Measurements from ENCODE around the gene KCNC4.
A peak's percentile ranks its signal among the peaks of the same experiment; 100 is the strongest.

The KCNC4 gene

DNA sequence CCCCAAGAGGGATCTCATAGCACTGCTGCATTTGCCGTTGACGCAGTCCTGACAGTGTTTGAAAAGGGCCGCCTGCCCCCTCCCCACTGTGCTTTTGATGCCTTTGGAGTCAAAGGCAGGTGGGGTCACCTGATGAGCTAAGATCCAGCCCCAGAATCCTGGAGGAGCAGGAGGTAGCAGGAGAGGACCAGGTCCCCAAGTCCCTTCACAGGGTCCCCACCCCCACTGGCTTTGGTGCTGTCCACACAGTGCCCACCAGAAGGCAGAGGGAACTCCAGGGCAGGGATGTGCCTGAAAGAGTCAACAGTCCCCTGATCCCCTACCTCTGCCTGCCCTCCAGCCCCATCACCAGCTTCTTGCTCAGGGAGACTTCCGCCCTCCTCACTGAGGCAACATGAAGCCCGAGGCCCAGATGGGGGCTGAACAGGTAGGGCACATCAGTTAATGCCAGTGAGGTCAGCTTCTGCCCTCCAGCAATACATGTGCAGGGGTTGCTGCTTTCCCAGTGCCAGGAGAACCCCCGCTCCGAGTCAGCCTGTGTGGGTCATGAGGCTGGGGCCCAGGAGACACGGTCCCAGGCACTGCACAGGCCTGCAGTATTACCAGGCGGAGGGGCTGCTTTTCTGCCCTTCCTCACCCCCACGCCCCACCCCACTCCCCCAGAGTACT, 8.8 kb upstream of the KCNC4 start:
- no peak for DNase-seq (ENCODE audit: low read depth)
- in situ Hi-C loops (cut with HindIII; ENCODE audit: low sequenced_read_pairs): no loop called here
- no peak overlapping the region for H3K4me3 ChIP-seq (ENCODE audit: low read depth, low read length)
- TF ChIP-seq, protein P1, sequence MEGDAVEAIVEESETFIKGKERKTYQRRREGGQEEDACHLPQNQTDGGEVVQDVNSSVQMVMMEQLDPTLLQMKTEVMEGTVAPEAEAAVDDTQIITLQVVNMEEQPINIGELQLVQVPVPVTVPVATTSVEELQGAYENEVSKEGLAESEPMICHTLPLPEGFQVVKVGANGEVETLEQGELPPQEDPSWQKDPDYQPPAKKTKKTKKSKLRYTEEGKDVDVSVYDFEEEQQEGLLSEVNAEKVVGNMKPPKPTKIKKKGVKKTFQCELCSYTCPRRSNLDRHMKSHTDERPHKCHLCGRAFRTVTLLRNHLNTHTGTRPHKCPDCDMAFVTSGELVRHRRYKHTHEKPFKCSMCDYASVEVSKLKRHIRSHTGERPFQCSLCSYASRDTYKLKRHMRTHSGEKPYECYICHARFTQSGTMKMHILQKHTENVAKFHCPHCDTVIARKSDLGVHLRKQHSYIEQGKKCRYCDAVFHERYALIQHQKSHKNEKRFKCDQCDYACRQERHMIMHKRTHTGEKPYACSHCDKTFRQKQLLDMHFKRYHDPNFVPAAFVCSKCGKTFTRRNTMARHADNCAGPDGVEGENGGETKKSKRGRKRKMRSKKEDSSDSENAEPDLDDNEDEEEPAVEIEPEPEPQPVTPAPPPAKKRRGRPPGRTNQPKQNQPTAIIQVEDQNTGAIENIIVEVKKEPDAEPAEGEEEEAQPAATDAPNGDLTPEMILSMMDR (IDR thresholded peaks at IDR 0.05; ENCODE audit: low read depth, low read length, missing control alignments): no peak

DNA sequence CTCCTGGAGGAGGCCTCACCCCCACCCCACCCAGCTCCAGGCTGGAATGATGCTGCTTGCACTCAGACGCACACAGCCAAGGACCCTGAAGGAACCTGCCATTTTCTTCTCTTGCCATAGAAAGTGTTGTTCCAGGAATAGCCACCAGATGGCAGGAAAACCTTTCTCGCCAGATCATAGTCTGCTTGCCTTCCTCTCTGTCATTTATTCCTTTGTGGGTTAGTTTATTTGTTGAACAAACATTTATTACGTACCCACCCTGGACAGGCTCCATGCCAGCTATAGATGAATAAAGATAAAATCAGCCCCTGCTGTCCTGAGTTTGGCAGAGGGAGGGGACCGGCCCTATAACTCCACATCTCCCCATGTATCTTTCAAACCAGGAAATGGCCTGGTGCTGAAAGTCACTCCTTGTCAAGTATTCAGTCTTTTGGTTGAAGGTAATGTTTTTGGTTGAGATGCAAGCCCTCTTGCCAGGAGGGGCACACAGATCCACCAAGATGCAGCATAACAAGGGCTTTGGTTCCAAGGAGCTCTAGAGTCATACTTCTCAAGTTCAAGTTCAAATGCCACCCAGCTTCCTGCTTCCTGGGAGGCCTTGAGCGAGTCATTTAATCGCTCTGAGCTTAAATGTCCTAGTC, 7.0 kb upstream of the KCNC4 start:
- H3K4me3 ChIP-seq (ENCODE audit: low read depth, low read length): no peak overlapping the region
- TF ChIP-seq, protein P1 (IDR thresholded peaks at IDR 0.05; ENCODE audit: low read depth, low read length, missing control alignments): peak; percentile 80
- in situ Hi-C loops (cut with HindIII; ENCODE audit: low sequenced_read_pairs): no loop called here
- DNase-seq (ENCODE audit: low read depth): peak; percentile 42

DNA sequence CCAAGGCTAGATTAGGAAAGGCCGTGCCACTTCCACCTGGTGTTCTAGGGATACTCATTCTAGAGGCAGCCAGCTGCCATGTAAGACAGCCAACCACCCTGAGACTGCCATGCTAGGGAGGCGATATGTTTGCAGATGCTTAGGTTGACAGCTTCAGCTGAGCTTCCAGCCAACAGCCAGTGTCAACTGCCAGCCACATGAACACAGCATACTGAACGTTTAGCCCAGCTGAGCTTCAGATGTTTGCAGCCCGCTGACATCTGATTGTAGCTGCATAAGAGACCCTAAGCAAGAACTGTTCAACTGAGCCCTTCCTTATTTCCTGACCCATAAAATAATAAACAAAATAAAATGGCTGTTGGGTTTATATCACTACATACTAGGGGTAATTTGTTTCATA, 5.0 kb upstream of the KCNC4 start:
- TF ChIP-seq, protein P1 (IDR thresholded peaks at IDR 0.05; ENCODE audit: low read depth, low read length, missing control alignments): no peak
- no peak overlapping the region for H3K4me3 ChIP-seq (ENCODE audit: low read depth, low read length)
- in situ Hi-C loops (cut with HindIII; ENCODE audit: low sequenced_read_pairs): loop anchor here (5.0 kb wide), 1 partner anchor 67 kb away; no protein-coding TSS in a partner anchor
- no peak for DNase-seq (ENCODE audit: low read depth)

DNA sequence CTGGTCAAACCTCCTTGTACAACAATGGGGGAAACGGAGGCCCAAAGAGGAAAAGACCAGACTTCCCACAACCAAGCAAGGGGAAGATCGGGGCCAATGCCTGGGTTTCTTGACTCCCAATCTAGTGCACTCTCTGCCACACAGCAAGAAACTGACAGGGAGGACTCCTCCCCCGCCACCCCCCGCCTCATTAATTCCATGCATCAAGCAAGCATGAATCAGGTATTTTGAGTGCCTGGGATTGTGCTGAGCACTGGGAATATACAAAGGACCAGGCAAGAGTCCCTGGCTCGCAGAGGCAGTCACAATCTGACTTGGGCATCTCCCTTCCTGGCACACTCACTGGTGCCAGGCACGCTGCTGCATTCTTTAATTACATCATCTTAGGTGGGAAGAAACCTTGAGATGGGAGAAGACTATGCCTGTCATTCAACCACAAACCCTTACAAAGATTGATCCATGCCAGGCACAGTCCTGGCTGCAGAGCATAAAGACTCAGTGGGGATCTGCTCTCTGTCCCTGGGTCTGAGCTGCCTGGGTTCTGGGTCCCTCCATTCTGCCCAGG, 4.4 kb upstream of the KCNC4 start:
- TF ChIP-seq, protein P1 (IDR thresholded peaks at IDR 0.05; ENCODE audit: low read depth, low read length, missing control alignments): no peak
- in situ Hi-C loops (cut with HindIII; ENCODE audit: low sequenced_read_pairs): loop anchor here (5.0 kb wide), 1 partner anchor 67 kb away; no protein-coding TSS in a partner anchor
- no peak for DNase-seq (ENCODE audit: low read depth)
- H3K4me3 ChIP-seq (ENCODE audit: low read depth, low read length): no peak overlapping the region

DNA sequence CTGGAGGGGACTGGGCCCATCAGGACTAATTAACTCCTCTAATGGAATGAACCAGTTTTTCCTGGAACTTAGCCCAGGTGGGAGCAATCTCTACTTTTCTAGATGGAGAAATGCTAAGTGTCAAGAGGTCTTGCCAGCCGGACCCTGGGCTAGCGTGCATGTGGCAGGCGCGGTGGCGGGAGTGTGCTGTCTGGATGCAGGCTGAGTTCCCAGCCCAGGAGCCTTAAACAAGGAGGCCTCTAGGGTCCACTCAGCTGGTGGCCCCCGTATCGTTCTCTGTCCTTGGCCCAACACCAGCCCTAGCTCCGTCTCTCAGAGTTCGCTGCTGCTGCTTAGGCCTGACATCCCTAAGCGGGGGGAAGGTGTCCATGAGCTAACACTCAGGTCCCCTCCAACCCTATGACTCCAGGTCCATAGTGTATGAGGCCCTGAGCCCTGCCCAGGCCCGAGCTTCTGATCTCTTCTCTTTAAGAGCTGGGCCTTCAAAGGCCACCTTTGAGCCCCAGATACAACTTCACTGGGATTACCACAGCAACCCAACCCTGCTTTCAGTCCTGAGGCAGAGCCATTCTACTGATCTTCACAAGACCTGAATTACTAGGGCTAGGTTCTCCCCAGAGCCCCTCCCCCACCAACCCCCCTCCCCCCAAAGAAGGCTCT, 3.7 kb upstream of the KCNC4 start:
- no peak for DNase-seq (ENCODE audit: low read depth)
- in situ Hi-C loops (cut with HindIII; ENCODE audit: low sequenced_read_pairs): loop anchor here (5.0 kb wide), 1 partner anchor 66 kb away; no protein-coding TSS in a partner anchor
- TF ChIP-seq, protein P1 (IDR thresholded peaks at IDR 0.05; ENCODE audit: low read depth, low read length, missing control alignments): no peak

DNA sequence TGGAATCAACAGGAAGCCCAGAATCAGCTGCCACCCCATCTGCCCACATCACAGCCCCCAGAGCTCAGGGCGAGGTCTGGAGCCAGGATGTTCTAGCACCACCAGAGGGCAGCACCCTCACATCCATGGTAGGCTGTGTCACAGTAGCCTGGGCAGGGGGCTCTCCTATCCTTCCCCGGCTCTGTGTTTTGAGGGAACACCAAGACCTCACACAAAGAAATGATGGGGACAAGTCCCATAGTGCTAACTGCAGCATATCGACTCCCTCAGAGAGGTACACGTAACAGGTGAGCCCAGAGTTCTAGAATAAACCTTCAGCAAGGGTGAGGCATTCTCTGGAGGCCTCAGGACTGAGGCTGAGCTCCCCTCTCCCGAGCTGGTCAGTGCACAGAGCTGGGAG, 2.3 kb upstream of the KCNC4 start:
- in situ Hi-C loops (cut with HindIII; ENCODE audit: low sequenced_read_pairs): loop anchor here (5.0 kb wide), 1 partner anchor 64 kb away; no protein-coding TSS in a partner anchor
- no peak overlapping the region for H3K4me3 ChIP-seq (ENCODE audit: low read depth, low read length)
- no peak for DNase-seq (ENCODE audit: low read depth)
- TF ChIP-seq, protein P1 (IDR thresholded peaks at IDR 0.05; ENCODE audit: low read depth, low read length, missing control alignments): peak; percentile 89

More for the DNA sequence above, 3.7 kb upstream of the KCNC4 start:
- H3K4me3 ChIP-seq (ENCODE audit: low read depth, low read length): no peak overlapping the region
